DMS79 treated with DMSO at 0.1 percent for 48 hours (cell line): ENCODE results near the gene ATP2B1.

Experiments
- DNase-seq: peaks from one replicate; lab custom pipeline; 2025; lab: John Stamatoyannopoulos, UW

ATP2B1 gene

GRCh38 chr12:89589753-89590152 lies 118.9 kb downstream of the ATP2B1 start:
- no peak for DNase-seq

- DNase-seq = no peak
Measured at GRCh38 chr12:89578499-89578898, 130.1 kb downstream of the ATP2B1 start.

GRCh38 chr12:89576572-89577220 lies 131.9 kb downstream of the ATP2B1 start:
- no peak for DNase-seq

GRCh38 chr12:89575374-89575773 lies 133.3 kb downstream of the ATP2B1 start:
- DNase-seq = no peak

GRCh38 chr12:89574736-89575208 lies 133.9 kb downstream of the ATP2B1 start:
- no peak for DNase-seq

GRCh38 chr12:89573051-89573810 lies 135.4 kb downstream of the ATP2B1 start:
- no peak for DNase-seq

GRCh38 chr12:89571491-89572195 lies 137.0 kb downstream of the ATP2B1 start:
- DNase-seq = no peak

GRCh38 chr12:89568484-89568883 lies 140.2 kb downstream of the ATP2B1 start:
- no peak for DNase-seq

- DNase-seq = no peak
Measured at GRCh38 chr12:89567691-89568239, 140.9 kb downstream of the ATP2B1 start.

- DNase-seq = no peak
Measured at GRCh38 chr12:89566615-89567014, 142.0 kb downstream of the ATP2B1 start.

GRCh38 chr12:89565002-89565401 lies 143.6 kb downstream of the ATP2B1 start:
- no peak for DNase-seq

- DNase-seq = no peak
Measured at GRCh38 chr12:89559753-89560152, 148.9 kb downstream of the ATP2B1 start.

GRCh38 chr12:89556976-89557375 lies 151.7 kb downstream of the ATP2B1 start:
- DNase-seq = no peak

GRCh38 chr12:89552376-89552775 lies 156.3 kb downstream of the ATP2B1 start:
- no peak for DNase-seq

GRCh38 chr12:89551747-89552146 lies 156.9 kb downstream of the ATP2B1 start:
- DNase-seq = no peak

GRCh38 chr12:89547101-89547500 lies 161.5 kb downstream of the ATP2B1 start:
- no peak for DNase-seq

GRCh38 chr12:89546151-89546550 lies 162.5 kb downstream of the ATP2B1 start:
- DNase-seq = no peak

- peak; percentile 51 for DNase-seq
Measured at GRCh38 chr12:89544681-89545184, 163.9 kb downstream of the ATP2B1 start.

GRCh38 chr12:89544022-89544421 lies 164.6 kb downstream of the ATP2B1 start:
- DNase-seq = no peak

GRCh38 chr12:89542912-89543592 lies 165.6 kb downstream of the ATP2B1 start:
- peak; percentile 59 for DNase-seq

GRCh38 chr12:89542236-89542635 lies 166.4 kb downstream of the ATP2B1 start:
- DNase-seq = no peak

GRCh38 chr12:89540586-89540985 lies 168.1 kb downstream of the ATP2B1 start:
- DNase-seq = no peak
